K562 (cell line): ENCODE measurements around the gene ELP5. TPM values are rescaled to one million over a fixed set of nuclear protein-coding genes. Genes with fewer than 3 reads are reported as not detected.
A peak's percentile ranks its signal among the peaks of the same experiment; 100 is the strongest.

Experiments
- BRF2 ChIP-seq: IDR thresholded peaks from 3 replicates; pipeline ENCODE4 v1.6.1; 2011; ENCODE audit warnings: borderline replicate concordance, mild to moderate bottlenecking; ENCODE audit not compliant: insufficient read length, insufficient read depth
- CEBPG ChIP-seq, 3 experiments: fragments of 200-800 bp in 1 of 3; sonication (Bioruptor generic) in 1 of 3; sonication (generic) in 1 of 3; formaldehyde crosslinking in 1 of 3; IDR thresholded peaks in 2 of 3; conservative IDR thresholded peaks in 1 of 3; 2 replicates each; pipeline versions ENCODE4 v1.6.1 to v1.8.0; 2016 to 2022; ENCODE audit warnings: missing compliant biosample characterization in 2 of 3, missing genetic modification characterization in 2 of 3, mild to moderate bottlenecking in 1 of 3, missing genetic modification reagents in 1 of 3
- CREB3L1 ChIP-seq: fragments of 450-650 bp; IDR thresholded peaks from 2 replicates; pipeline ENCODE4 v1.6.1; 2014; ENCODE audit warnings: low read depth, mild to moderate bottlenecking, moderate library complexity, borderline replicate concordance
- CREM ChIP-seq: IDR thresholded peaks from 2 replicates; pipeline ENCODE4 v1.6.1; 2014; ENCODE audit warnings: antibody characterized with exemption, low read depth
- FIP1L1 ChIP-seq: fragments of 200-400 bp; formaldehyde crosslinking; IDR thresholded peaks from 2 replicates; pipeline ENCODE4 v1.6.1; 2018; ENCODE audit warnings: mild to moderate bottlenecking, low read depth, low read length; ENCODE audit not compliant: poor library complexity, severe bottlenecking
- GABPB1 ChIP-seq: sonication (generic); formaldehyde crosslinking; IDR thresholded peaks from 2 replicates; pipeline ENCODE4 v1.8.0; 2022; ENCODE audit warnings: mild to moderate bottlenecking, missing genetic modification reagents
- HDAC1 ChIP-seq, 2 experiments: fragments of 450-650 bp; IDR thresholded peaks; 2 replicates each; pipeline ENCODE4 v1.6.1; 2016 to 2017; ENCODE audit warnings: inconsistent platforms in 1 of 2, mild to moderate bottlenecking in 1 of 2, moderate library complexity in 1 of 2
- MBD2 ChIP-seq: sonication (generic); IDR thresholded peaks from 2 replicates; pipeline ENCODE4 v1.6.1; 2016; ENCODE audit warnings: low read depth, borderline replicate concordance
- MED1 ChIP-seq: sonication (generic); formaldehyde crosslinking; IDR thresholded peaks from 2 replicates; pipeline ENCODE4 v1.8.1; 2023; ENCODE audit warnings: missing genetic modification reagents, borderline replicate concordance
- NFE2 ChIP-seq: IDR thresholded peaks from 2 replicates; pipeline ENCODE4 v1.6.1; 2014; ENCODE audit warnings: antibody characterized with exemption, low read depth
- NFXL1 ChIP-seq: fragments of 450-650 bp; formaldehyde crosslinking; IDR thresholded peaks from 2 replicates; pipeline ENCODE4 v1.4.0; 2021; ENCODE audit warnings: mild to moderate bottlenecking
- NR2F6 ChIP-seq: fragments of 450-650 bp; formaldehyde crosslinking; IDR thresholded peaks from 2 replicates; pipeline ENCODE4 v1.4.0; 2020; ENCODE audit warnings: mild to moderate bottlenecking
- POLR2A ChIP-seq: fragments of 450-650 bp; conservative IDR thresholded peaks from 2 replicates; pipeline ENCODE4 v1.6.1; 2016
- SIRT6 ChIP-seq: IDR thresholded peaks from one replicate; pipeline ENCODE4 v1.6.1; 2012; ENCODE audit warnings: low read depth, mild to moderate bottlenecking, control low read depth, inconsistent platforms, low read length, moderate library complexity
- TAF1 ChIP-seq: IDR thresholded peaks from 2 replicates; pipeline ENCODE4 v1.6.1; 2011; ENCODE audit warnings: mild to moderate bottlenecking, low read length, moderate library complexity; ENCODE audit not compliant: insufficient read depth, control insufficient read depth, severe bottlenecking; ENCODE audit errors: extremely low read depth
- TFAM ChIP-seq: fragments of 250-450 bp; sonication (Bioruptor Pico); conservative IDR thresholded peaks from 2 replicates; pipeline ENCODE4 v1.5.0; 2021; ENCODE audit warnings: mild to moderate bottlenecking, moderate library complexity
- TFAP4 ChIP-seq: sonication (generic); formaldehyde crosslinking; IDR thresholded peaks from 2 replicates; pipeline ENCODE4 v1.8.0; 2022; ENCODE audit warnings: missing genetic modification reagents, mild to moderate bottlenecking, moderate library complexity, borderline replicate concordance
- TSC22D4 ChIP-seq: fragments of 450-650 bp; IDR thresholded peaks from 2 replicates; pipeline ENCODE4 v1.6.1; 2016; ENCODE audit warnings: missing genetic modification characterization, missing biosample characterization, control low read depth
- U2AF1 ChIP-seq: fragments of 200-400 bp; formaldehyde crosslinking; optimal IDR thresholded peaks from 2 replicates; pipeline ENCODE3; 2017; ENCODE audit warnings: mild to moderate bottlenecking, low read depth, low read length, moderate library complexity
- ZNF282 ChIP-seq: sonication (generic); formaldehyde crosslinking; IDR thresholded peaks from 2 replicates; pipeline ENCODE4 v1.8.1; 2023; ENCODE audit warnings: missing genetic modification reagents
- ZNF354B ChIP-seq: fragments of 250-450 bp; sonication (Bioruptor Pico); IDR thresholded peaks from 2 replicates; pipeline ENCODE4 v1.4.0; 2020
- ZNF583 ChIP-seq: fragments of 250-450 bp; sonication (Bioruptor Pico); IDR thresholded peaks from 2 replicates; pipeline ENCODE4 v1.4.0; 2020
- ZNF766 ChIP-seq: fragments of 200-800 bp; sonication (Bioruptor generic); conservative IDR thresholded peaks from 2 replicates; pipeline ENCODE4 v1.6.1; 2016; ENCODE audit warnings: missing genetic modification characterization, missing compliant biosample characterization
- ZNF830 ChIP-seq: fragments of 250-450 bp; sonication (Bioruptor Pico); IDR thresholded peaks from 2 replicates; pipeline ENCODE4 v1.5.0; 2021; ENCODE audit warnings: mild to moderate bottlenecking
- polyA plus RNA-seq, 8 experiments: library from polyadenylated mRNA; depleted of rRNA in 4 of 8; stranded (reverse) in 5 of 8; unstranded in 3 of 8; fragments of >200 nt; fragmentation: Nextera tagmentation in 2 of 8; fragmentation: Illumina TruSeq in 1 of 8; extraction: Ambion mirVana in 2 of 8; extraction: Trizol in 1 of 8; gene quantifications; 2 replicates each; pipeline versions ENCODE4 v1.2.1 to v1.2.3, GENCODE V29; 2011 to 2014; ENCODE audit warnings: inconsistent platforms in 1 of 8, missing spikeins in 1 of 8
- total RNA-seq, 7 experiments: library from RNA; depleted of rRNA in 6 of 7; stranded (reverse); fragments of >200 nt in 6 of 7; fragmentation: Illumina TruSeq in 2 of 7; extraction: Trizol in 2 of 7; gene quantifications; 2 replicates each; pipeline versions ENCODE4 v1.2.1 to v1.2.3, GENCODE V29; 2011 to 2021; ENCODE audit warnings: low replicate concordance in 1 of 7

The ELP5 gene
- total and polyA plus RNA-seq, 9 of the 15 experiments (the other 6 are each of a cell fraction or from before 2014, with no cell fraction given) = 25.7 to 77.9 (median 52.9) TPM

GRCh38 chr17:7219812-7220592 lies 32.0 kb upstream of the ELP5 start, which contains the start of the genes ACADVL and DLG4 (continued):
- TF ChIP-seq MED1 (CRISPR knock-in tag) (no peak), GABPB1 (peak; percentile 56; the same call in 1 of the 2 replicates), U2AF1 (peak; percentile 25), ZNF583 (CRISPR knock-in tag) (0 out of 2 replicates have a peak, but pooled peaks have one; percentile 51), MBD2 (peak; percentile 43), POLR2A (peak; percentile 68), CEBPG (CRISPR knock-in tag; IDR thresholded peaks at IDR 0.05) (no peak), CEBPG (tag; conservative IDR thresholded peaks at IDR 0.05 in 1 of 2, IDR thresholded peaks at IDR 0.05 in 1 of 2) (no peak), CREM (peak; percentile 86), NR2F6 (CRISPR knock-in tag) (0 out of 2 replicates have a peak, but pooled peaks have one; percentile 71), SIRT6 (no peak), FIP1L1 (peak; percentile 60), TFAP4 (peak; percentile 58), CREB3L1 (peak; percentile 62; the same call in 1 of the 2 replicates), ZNF766 (CRISPR knock-in tag) (peak; percentile 58), NFE2 (peak; percentile 77; the same call in 1 of the 2 replicates), NFXL1 (CRISPR knock-in tag) (peak; percentile 63; the same call in 1 of the 2 replicates), TSC22D4 (no peak), TFAM (CRISPR knock-in tag) (no peak), ZNF282 (CRISPR knock-in tag) (no peak), ZNF354B (CRISPR knock-in tag) (no peak), HDAC1 (IDR thresholded peaks at IDR 0.05) (0 out of 4 replicates have a peak, but pooled peaks of 1 of the 2 experiments have one; percentile 44), ZNF830 (CRISPR knock-in tag) (0 out of 2 replicates have a peak, but pooled peaks have one; percentile 28), TAF1 (peak; percentile 87), BRF2 (no peak)
